ENCODE measurements around the gene SUSD6. TPM values are rescaled to one million over a fixed set of nuclear protein-coding genes. Genes with fewer than 3 reads are reported as not detected.

The SUSD6 gene
- polyA plus RNA-seq, 1 of the 3 experiments (the other 2 are of a cell fraction): 8.5 TPM

GRCh38 chr14:69612783-69613130 is 1.4 kb downstream of the SUSD6 start:
- H3K4me1 ChIP-seq (ENCODE audit: control insufficient read depth in 1 of 2, insufficient read depth in 2 of 2, low read depth in 1 of 2, low read length in 1 of 2): peaks cover 5 to 34% of the 10 kb centered on the region in 2 experiments; a peak in 3 of 4 replicates
- H3K27me3 ChIP-seq (ENCODE audit: insufficient read depth): no peaks in the 10 kb centered on the region
- CTCF ChIA-PET: interaction anchor here (0.8 to 2.5 kb wide), 13 partner anchors 9 to 114 kb away, joined by 3 to 9 read pairs (median 4); no protein-coding TSS in a partner anchor
- no peaks in the 10 kb centered on the region for H4K20me1 ChIP-seq (ENCODE audit: insufficient read depth)
- peak overlapping the region; percentile 81 to 82 for H3K4me3 ChIP-seq (ENCODE audit: low read depth in 2 of 2, low read length in 1 of 2)
- peak overlapping the region; percentile 76; the same call in 1 of the 2 replicates for H3K9ac ChIP-seq
- no peaks in the 10 kb centered on the region for H3K9me2 ChIP-seq
- H2AFZ ChIP-seq (ENCODE audit: low read depth): no peak overlapping the region
- no peak for TF ChIP-seq EP300 (IDR thresholded peaks at IDR 0.05; ENCODE audit: borderline replicate concordance in 1 of 2, low read depth in 1 of 2, low read length in 1 of 2)
- TF ChIP-seq TEAD4 (IDR thresholded peaks at IDR 0.05; ENCODE audit: borderline replicate concordance, insufficient read depth): no peak
- TF ChIP-seq MAX (IDR thresholded peaks at IDR 0.05; ENCODE audit: low read depth): no peak
- TF ChIP-seq PBX3 (IDR thresholded peaks at IDR 0.05): no peak
- TF ChIP-seq ELF1 (IDR thresholded peaks at IDR 0.05): no peak
- TF ChIP-seq FOXM1 (IDR thresholded peaks at IDR 0.05; ENCODE audit: low read depth): no peak
- no peak for TF ChIP-seq YY1 (IDR thresholded peaks at IDR 0.05; ENCODE audit: low read depth)
- no peak for TF ChIP-seq SMC3 (IDR thresholded peaks at IDR 0.05; ENCODE audit: low read depth, low read length)
- TF ChIP-seq TAF1 (IDR thresholded peaks at IDR 0.05; ENCODE audit: borderline replicate concordance, low read depth, low read length): no peak
- no peak for TF ChIP-seq EZH2phosphoT487 (IDR thresholded peaks at IDR 0.05; ENCODE audit: borderline replicate concordance, low read depth)
- no peak for TF ChIP-seq MEF2A (IDR thresholded peaks at IDR 0.05; ENCODE audit: borderline replicate concordance, low read depth)
- peak; percentile 72 for TF ChIP-seq MXI1 (IDR thresholded peaks at IDR 0.05; ENCODE audit: low read depth, low read length)
- TF ChIP-seq, protein P1, sequence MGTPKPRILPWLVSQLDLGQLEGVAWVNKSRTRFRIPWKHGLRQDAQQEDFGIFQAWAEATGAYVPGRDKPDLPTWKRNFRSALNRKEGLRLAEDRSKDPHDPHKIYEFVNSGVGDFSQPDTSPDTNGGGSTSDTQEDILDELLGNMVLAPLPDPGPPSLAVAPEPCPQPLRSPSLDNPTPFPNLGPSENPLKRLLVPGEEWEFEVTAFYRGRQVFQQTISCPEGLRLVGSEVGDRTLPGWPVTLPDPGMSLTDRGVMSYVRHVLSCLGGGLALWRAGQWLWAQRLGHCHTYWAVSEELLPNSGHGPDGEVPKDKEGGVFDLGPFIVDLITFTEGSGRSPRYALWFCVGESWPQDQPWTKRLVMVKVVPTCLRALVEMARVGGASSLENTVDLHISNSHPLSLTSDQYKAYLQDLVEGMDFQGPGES (IDR thresholded peaks at IDR 0.05; ENCODE audit: low read depth, low read length): no peak
- TF ChIP-seq USF2 (IDR thresholded peaks at IDR 0.05; ENCODE audit: borderline replicate concordance, low read depth, low read length): no peak
- TF ChIP-seq, protein P2, sequence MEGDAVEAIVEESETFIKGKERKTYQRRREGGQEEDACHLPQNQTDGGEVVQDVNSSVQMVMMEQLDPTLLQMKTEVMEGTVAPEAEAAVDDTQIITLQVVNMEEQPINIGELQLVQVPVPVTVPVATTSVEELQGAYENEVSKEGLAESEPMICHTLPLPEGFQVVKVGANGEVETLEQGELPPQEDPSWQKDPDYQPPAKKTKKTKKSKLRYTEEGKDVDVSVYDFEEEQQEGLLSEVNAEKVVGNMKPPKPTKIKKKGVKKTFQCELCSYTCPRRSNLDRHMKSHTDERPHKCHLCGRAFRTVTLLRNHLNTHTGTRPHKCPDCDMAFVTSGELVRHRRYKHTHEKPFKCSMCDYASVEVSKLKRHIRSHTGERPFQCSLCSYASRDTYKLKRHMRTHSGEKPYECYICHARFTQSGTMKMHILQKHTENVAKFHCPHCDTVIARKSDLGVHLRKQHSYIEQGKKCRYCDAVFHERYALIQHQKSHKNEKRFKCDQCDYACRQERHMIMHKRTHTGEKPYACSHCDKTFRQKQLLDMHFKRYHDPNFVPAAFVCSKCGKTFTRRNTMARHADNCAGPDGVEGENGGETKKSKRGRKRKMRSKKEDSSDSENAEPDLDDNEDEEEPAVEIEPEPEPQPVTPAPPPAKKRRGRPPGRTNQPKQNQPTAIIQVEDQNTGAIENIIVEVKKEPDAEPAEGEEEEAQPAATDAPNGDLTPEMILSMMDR (IDR thresholded peaks at IDR 0.05): peak; percentile 28
- no peak for TF ChIP-seq NFIC (IDR thresholded peaks at IDR 0.05; ENCODE audit: borderline replicate concordance)
- no peak for TF ChIP-seq SIN3A (IDR thresholded peaks at IDR 0.05; ENCODE audit: borderline replicate concordance, low read depth, low read length)
- H3F3A ChIP-seq (replicated peaks; ENCODE audit: insufficient read depth): peaks cover 11% of the 10 kb centered on the region
- peak overlapping the region; percentile 64 to 79; a peak in 3 of 4 replicates for H3K27ac ChIP-seq (ENCODE audit: low read depth in 2 of 2, low read length in 1 of 2)
- DNase-seq: no peak
- POLR2A ChIA-PET: interaction anchor here (0.7 kb wide), 1 partner anchor 154 kb away, joined by 3 read pairs; the partner anchor contains the start of gene SRSF5
- 83% methylated on average over 2 of the region's 2 CpGs for WGBS (ENCODE audit: low lambda C conversion rate)
- H3K4me2 ChIP-seq: peak overlapping the region; percentile 84
- no peaks in the 10 kb centered on the region for H3K36me3 ChIP-seq (replicated peaks in 1 of 2; ENCODE audit: control insufficient read depth in 1 of 2, insufficient read depth in 2 of 2, low read length in 1 of 2)
- peaks cover 43% of the 10 kb centered on the region for H3K79me2 ChIP-seq (ENCODE audit: insufficient read depth)
- no peaks in the 10 kb centered on the region for H3K9me3 ChIP-seq
